Right cardiac atrium (tissue), 5 donors: ENCODE data around the gene CFAP73. TPM values are rescaled to one million over a fixed set of nuclear protein-coding genes. Genes with fewer than 3 reads are reported as not detected.

Experiments
- ATAC-seq, 2 donors: fragments of 200-7000 bp; cut with Tn5 transposase; one replicate each; pipeline versions ENCODE4 v1.8.0 to v1.9.1; 2020; ENCODE audit warnings: moderate library complexity in 2 of 2, mild to moderate bottlenecking in 1 of 2
- DNase-seq, 3 donors: peaks; one replicate each; pipeline ENCODE4 v3.0.0-alpha.2; 2020
- H3K27ac ChIP-seq: one replicate; pipeline ENCODE4 v1.5.1; 2013; ENCODE audit warnings: mild to moderate bottlenecking, low read length, control low read depth, moderate library complexity
- H3K27me3 ChIP-seq: one replicate; pipeline ENCODE4 v1.6.1; 2013; ENCODE audit not compliant: control insufficient read depth, insufficient read depth
- H3K4me1 ChIP-seq: one replicate; pipeline ENCODE4 v1.6.1; 2013; ENCODE audit warnings: low read length; ENCODE audit not compliant: control insufficient read depth, insufficient read depth
- H3K4me3 ChIP-seq: one replicate; pipeline ENCODE4 v1.5.1; 2013; ENCODE audit warnings: low read length, control low read depth
- H3K9me3 ChIP-seq: one replicate; pipeline ENCODE4 v1.6.1; 2013; ENCODE audit warnings: low read length; ENCODE audit not compliant: control insufficient read depth
- WGBS: extraction: QIAGEN DNeasy Blood & Tissue Kit; methylation state at CpG from one replicate; pipeline ENCODE4 v1.1.7; 2013; 5-methylcytosine and 5-hydroxymethylcytosine counted together
- intact Hi-C, 4 donors: fragments of 100-400 bp; cut with DNase I; formaldehyde crosslinking; loops; one replicate each; pipeline versions ENCODE4 v1.11.0 to v1.14.0; 2022 to 2023
- polyA plus RNA-seq: library from polyadenylated mRNA; stranded (reverse); fragments of 200-250 nt; gene quantifications from one replicate; pipeline ENCODE4 v1.2.3, GENCODE V29; 2013
- total RNA-seq, 4 donors: library from RNA; stranded (reverse); fragmentation: NEBNext Ultra II Directional; extraction: Animal tissue kit (Norgen Biotek cat#: 25700); gene quantifications; one replicate each; pipeline ENCODE4 v1.2.1, GENCODE V29; 2021
- donor health status: healthy with polysubstance abuse.
- donor health status: DM: no; HTN: yes; CAD: no.
- donor health status: DM: no; HTN: no; CAD: no.
- donor health status: DM: no; HTN: yes; CAD: no; lungs with severe emphysema.
- donor health status: DM: yes; HTN: yes; CAD: no.

CFAP73 gene
- total and polyA plus RNA-seq, 5 donors: 0.09 TPM; not detected in 4

DNA sequence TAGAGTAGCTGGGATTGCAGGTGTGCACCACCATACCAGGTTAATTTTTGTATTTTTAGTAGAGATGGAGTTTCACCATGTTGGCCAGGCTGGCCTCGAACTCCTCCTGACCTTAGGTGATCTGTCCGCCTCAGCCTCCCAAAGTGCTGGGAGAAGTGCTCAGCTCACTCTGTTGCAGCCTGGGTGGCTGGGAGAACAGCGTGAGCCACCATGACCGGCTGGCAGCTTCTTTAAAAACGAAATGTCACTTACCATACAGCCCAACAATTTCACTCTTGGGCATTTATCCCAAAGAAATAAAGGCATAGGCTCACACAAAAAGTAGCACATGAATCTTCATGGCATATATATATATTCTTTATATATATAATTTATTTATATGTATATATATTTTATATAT lies 4.7 kb upstream of the CFAP73 start:
- DNase-seq (no peak), ATAC-seq (no peak)
- H3K4me3 ChIP-seq: no peak overlapping the region
- H3K27me3 ChIP-seq: no peaks in the 10 kb centered on the region
- WGBS: 70% methylated on average over 5 of the region's 5 CpGs
- no peaks in the 10 kb centered on the region for H3K4me1 ChIP-seq
- H3K9me3 ChIP-seq: no peaks in the 10 kb centered on the region
- intact Hi-C loops: no loop called here
- no peak overlapping the region for H3K27ac ChIP-seq

GRCh38 chr12:113145720-113146551 lies 3.6 kb upstream of the CFAP73 start:
- H3K27me3 ChIP-seq: no peaks in the 10 kb centered on the region
- intact Hi-C loops: no loop called here

DNA sequence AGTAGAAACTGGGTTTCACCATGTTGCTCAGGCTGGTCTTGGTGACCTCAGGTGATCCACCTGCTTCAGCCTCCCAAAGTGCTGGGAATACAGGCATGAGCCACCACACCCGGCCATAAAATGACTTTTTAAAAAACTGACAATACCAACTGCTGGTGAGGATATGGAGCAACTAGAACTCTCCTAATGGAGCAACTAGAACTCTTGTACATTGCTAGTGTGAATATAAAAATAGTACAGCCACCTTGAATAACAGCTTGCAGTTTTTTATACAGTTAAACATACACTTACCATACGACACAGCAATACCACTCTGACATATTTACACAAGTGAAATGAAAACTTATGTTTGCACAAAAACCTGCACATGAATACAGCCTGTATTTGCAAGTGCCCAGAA lies 2.5 kb upstream of the CFAP73 start:
- ATAC-seq: no peak
- 87% methylated on average over 2 of the region's 2 CpGs for WGBS
- Histone ChIP-seq H3K27me3 (no peaks in the 10 kb centered on the region), H3K4me1 (no peaks in the 10 kb centered on the region), H3K27ac (no peak overlapping the region), H3K4me3 (no peak overlapping the region), H3K9me3 (no peaks in the 10 kb centered on the region)
- intact Hi-C loops: no loop called here
- DNase-seq: no peak

More at GRCh38 chr12:113145720-113146551, 3.6 kb upstream of the CFAP73 start:
- DNase-seq (no peak), ATAC-seq (no peak)
- no peaks in the 10 kb centered on the region for H3K9me3 ChIP-seq
- no peaks in the 10 kb centered on the region for H3K4me1 ChIP-seq
- no peak overlapping the region for H3K4me3 ChIP-seq
- 77% methylated on average over 12 of the region's 12 CpGs for WGBS
- H3K27ac ChIP-seq: no peak overlapping the region

DNA sequence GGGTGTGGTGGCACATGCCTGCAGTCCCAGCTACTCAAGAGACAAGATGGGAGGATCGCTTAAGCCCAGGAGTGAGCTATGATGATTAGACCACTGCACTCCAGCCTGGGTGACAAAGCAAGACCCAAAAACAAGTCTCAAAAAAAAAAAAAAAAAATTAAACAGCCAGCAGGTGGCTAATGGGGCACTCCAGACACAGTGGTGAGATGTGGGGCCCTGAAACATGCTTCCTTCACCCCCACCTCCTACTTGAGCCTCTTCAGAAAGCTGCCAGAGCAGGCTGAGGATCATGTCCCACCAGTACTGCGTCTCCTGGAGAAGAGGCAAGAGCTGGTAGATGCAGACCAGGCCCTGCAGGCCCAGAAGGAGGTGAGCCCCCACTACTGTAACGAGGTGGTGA lies 2.1 kb downstream of the CFAP73 start:
- no peaks in the 10 kb centered on the region for H3K27me3 ChIP-seq
- no peak overlapping the region for H3K27ac ChIP-seq
- no peak overlapping the region for H3K4me3 ChIP-seq
- no peak for DNase-seq
- H3K9me3 ChIP-seq: no peaks in the 10 kb centered on the region
- WGBS: 90% methylated on average over 3 of the region's 3 CpGs
- ATAC-seq: no peak
- intact Hi-C loops: loop anchor here in 3 of 4 donors (5.0 to 10.0 kb wide), 3 partner anchors 97 to 107 kb away; partner anchors contain the start of gene DTX1 (in 1 of the 3)
- H3K4me1 ChIP-seq: no peaks in the 10 kb centered on the region

- ATAC-seq (no peak), DNase-seq (no peak)
- no peaks in the 10 kb centered on the region for H3K4me1 ChIP-seq
- intact Hi-C loops: loop anchor here in 3 of 4 donors (5.0 to 10.0 kb wide), 3 partner anchors 98 to 108 kb away; partner anchors contain the start of gene DTX1 (in 1 of the 3)
- no peaks in the 10 kb centered on the region for H3K27me3 ChIP-seq
- H3K27ac ChIP-seq: no peak overlapping the region
- 24% methylated on average over 9 of the region's 9 CpGs for WGBS
- no peak overlapping the region for H3K4me3 ChIP-seq
- H3K9me3 ChIP-seq: no peaks in the 10 kb centered on the region
Observed at GRCh38 chr12:113152196-113152834, 2.8 kb downstream of the CFAP73 start.

GRCh38 chr12:113152835-113153814 lies 3.6 kb downstream of the CFAP73 start:
- intact Hi-C loops: loop anchor here in 3 of 4 donors (5.0 to 10.0 kb wide), 3 partner anchors 98 to 108 kb away; partner anchors contain the start of gene DTX1 (in 1 of the 3)
- 8% methylated on average over 70 of the region's 70 CpGs for WGBS
- no peak overlapping the region for H3K27ac ChIP-seq
- peak; percentile 74 to 89 (median 88) for DNase-seq
- no peaks in the 10 kb centered on the region for H3K9me3 ChIP-seq
- peak; percentile 84 to 89 for ATAC-seq
- H3K27me3 ChIP-seq: no peaks in the 10 kb centered on the region
- no peaks in the 10 kb centered on the region for H3K4me1 ChIP-seq
- H3K4me3 ChIP-seq: peak overlapping the region; percentile 13

DNA sequence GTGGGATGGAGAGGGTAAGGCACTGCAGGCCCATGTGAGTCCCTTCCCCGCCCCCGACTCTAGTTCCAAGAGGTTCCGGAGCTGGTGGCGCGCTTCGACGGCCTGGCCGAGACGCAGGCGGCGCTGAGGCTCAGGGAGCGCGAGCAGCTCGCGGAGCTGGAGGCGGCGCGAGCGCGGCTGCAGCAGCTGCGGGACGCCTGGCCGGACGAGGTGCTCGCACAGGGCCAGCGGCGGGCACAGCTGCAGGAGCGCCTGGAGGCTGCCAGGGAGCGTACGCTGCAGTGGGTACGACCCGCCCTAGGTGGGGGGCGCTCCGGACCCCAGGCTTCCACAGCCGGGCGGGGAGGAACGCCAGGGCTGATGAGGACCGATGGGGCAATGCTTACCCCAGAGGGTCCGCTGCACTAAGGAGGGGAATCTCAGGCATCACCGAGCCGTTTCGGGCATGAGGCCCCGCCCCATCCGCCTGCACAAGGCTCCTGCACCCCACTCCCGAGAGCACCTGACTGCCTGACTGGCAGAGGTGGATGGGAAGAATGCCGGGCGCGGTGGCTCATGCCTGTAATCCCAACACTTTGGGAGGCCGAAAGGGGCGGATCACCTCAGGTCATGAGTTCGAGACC lies 4.9 kb downstream of the CFAP73 start:
- H3K27me3 ChIP-seq: no peaks in the 10 kb centered on the region
- no peak for DNase-seq
- intact Hi-C loops: loop anchor here in 3 of 4 donors (5.0 to 10.0 kb wide), 3 partner anchors 100 to 110 kb away; partner anchors contain the start of gene DTX1 (in 1 of the 3)
- no peaks in the 10 kb centered on the region for H3K9me3 ChIP-seq
- no peaks in the 10 kb centered on the region for H3K4me1 ChIP-seq
- no peak for ATAC-seq
- H3K27ac ChIP-seq: no peak overlapping the region
- 4% methylated on average over 51 of the region's 51 CpGs for WGBS
- H3K4me3 ChIP-seq: no peak overlapping the region

GRCh38 chr12:113155060-113155459 lies 5.5 kb downstream of the CFAP73 start:
- Histone ChIP-seq H3K27me3 (no peaks in the 10 kb centered on the region), H3K4me3 (no peak overlapping the region), H3K27ac (no peak overlapping the region), H3K9me3 (no peaks in the 10 kb centered on the region), H3K4me1 (no peaks in the 10 kb centered on the region)
- WGBS: 65% methylated on average over 12 of the region's 12 CpGs
- ATAC-seq (no peak), DNase-seq (no peak)
- intact Hi-C loops: loop anchor here in 2 of 4 donors (10.0 kb wide), 2 partner anchors 100 to 110 kb away; partner anchors contain the start of gene DTX1 (in 1 of the 2)

GRCh38 chr12:113155646-113156045 lies 6.1 kb downstream of the CFAP73 start:
- intact Hi-C loops: loop anchor here in 2 of 4 donors (10.0 kb wide), 2 partner anchors 101 to 111 kb away; partner anchors contain the start of gene DTX1 (in 1 of the 2)
- DNase-seq (no peak), ATAC-seq (no peak)
- Histone ChIP-seq H3K4me3 (no peak overlapping the region), H3K4me1 (no peaks in the 10 kb centered on the region), H3K9me3 (no peaks in the 10 kb centered on the region), H3K27me3 (no peaks in the 10 kb centered on the region), H3K27ac (no peak overlapping the region)
- 43% methylated on average over 7 of the region's 7 CpGs for WGBS
